IMR-90 (cell line): ENCODE measurements around the gene CLEC4M. TPM values are rescaled to one million over a fixed set of nuclear protein-coding genes. Genes with fewer than 3 reads are reported as not detected.

Source experiments
- ATAC-seq: fragments of 200-7000 bp; cut with Tn5 transposase; 2 replicates; pipeline ENCODE4 v1.9.1; 2020; ENCODE audit warnings: low read depth, mild to moderate bottlenecking, moderate library complexity
- BruUV-seq: library from RNA; stranded (reverse); fragments of 400-500 nt; replicated peaks from 2 replicates; lab custom pipeline; 2021; lab: Mats Ljungman, UMichigan
- CTCF ChIA-PET: fragments of 300-600 bp; formaldehyde crosslinking; extraction: SDS; loops from one replicate; lab custom pipeline; 2021; ENCODE audit warnings: antibody characterized with exemption; lab: Yijun Ruan, JAX
- POLR2A ChIA-PET: fragments of 300-600 bp; sonication (Branson Sonifier 250); formaldehyde crosslinking; loops from one replicate; lab custom pipeline; 2022; ENCODE audit warnings: antibody characterized with exemption; ENCODE audit not compliant: unreplicated experiment; lab: Charles Lee
- DNase-seq: peaks from one replicate; pipeline ENCODE4 v3.0.0; 2013
- H2AFZ ChIP-seq: replicated peaks from 2 replicates; pipeline ENCODE3; 2013; ENCODE audit warnings: low read length, mild to moderate bottlenecking; ENCODE audit not compliant: poor library complexity
- H2AK5ac ChIP-seq: 2 replicates; pipeline ENCODE4 v1.6.1; 2013; ENCODE audit warnings: low read depth, low read length, inconsistent platforms
- H2AK9ac ChIP-seq: replicated peaks from 2 replicates; pipeline ENCODE3; 2013; ENCODE audit warnings: mild to moderate bottlenecking, low read depth, low read length, moderate library complexity; ENCODE audit not compliant: poor library complexity
- H2BK120ac ChIP-seq: 2 replicates; pipeline ENCODE4 v1.6.1; 2013; ENCODE audit warnings: low read depth, low read length, inconsistent platforms
- H2BK15ac ChIP-seq: 3 replicates; pipeline ENCODE4 v1.6.1; 2013; ENCODE audit warnings: low read depth, low read length, inconsistent platforms
- H2BK20ac ChIP-seq: 2 replicates; pipeline ENCODE4 v1.6.1; 2013; ENCODE audit warnings: low read depth, mild to moderate bottlenecking, inconsistent platforms, low read length, moderate library complexity
- H2BK5ac ChIP-seq: 2 replicates; pipeline ENCODE4 v1.6.1; 2013; ENCODE audit warnings: mild to moderate bottlenecking, low read depth, low read length, inconsistent platforms; ENCODE audit not compliant: poor library complexity, severe bottlenecking
- H3K14ac ChIP-seq: replicated peaks from 2 replicates; pipeline ENCODE4 v1.6.1; 2013; ENCODE audit warnings: low read depth, low read length, inconsistent platforms
- H3K18ac ChIP-seq: 2 replicates; pipeline ENCODE4 v1.6.1; 2013; ENCODE audit warnings: low read depth, low read length, control low read depth
- H3K23ac ChIP-seq: 2 replicates; pipeline ENCODE4 v1.6.1; 2013; ENCODE audit warnings: low read depth, low read length, inconsistent platforms
- H3K27ac ChIP-seq: 2 replicates; pipeline ENCODE4 v1.5.1; 2013; ENCODE audit warnings: mild to moderate bottlenecking, control low read depth, low read length; ENCODE audit not compliant: insufficient read depth
- H3K27me3 ChIP-seq: 2 replicates; pipeline ENCODE4 v1.6.1; 2013; ENCODE audit warnings: low read length; ENCODE audit not compliant: control insufficient read depth, insufficient read depth
- H3K36me3 ChIP-seq: 2 replicates; pipeline ENCODE4 v1.6.1; 2013; ENCODE audit warnings: low read length, mixed read lengths; ENCODE audit not compliant: control insufficient read depth, insufficient read depth
- H3K4ac ChIP-seq: 2 replicates; pipeline ENCODE4 v1.6.1; 2013; ENCODE audit warnings: low read depth, low read length, inconsistent platforms
- H3K4me1 ChIP-seq: 2 replicates; pipeline ENCODE4 v1.6.1; 2013; ENCODE audit warnings: low read length, mixed read lengths; ENCODE audit not compliant: control insufficient read depth, insufficient read depth
- H3K4me2 ChIP-seq: 2 replicates; pipeline ENCODE4 v1.6.1; 2013; ENCODE audit warnings: low read depth, mild to moderate bottlenecking, control low read depth, low read length, moderate library complexity
- H3K4me3 ChIP-seq: 2 replicates; pipeline ENCODE4 v1.5.1; 2013; ENCODE audit warnings: low read depth, mild to moderate bottlenecking, control low read depth, low read length, moderate library complexity; ENCODE audit not compliant: insufficient read depth
- H3K56ac ChIP-seq: 2 replicates; pipeline ENCODE4 v1.6.1; 2013; ENCODE audit warnings: low read length, inconsistent platforms; ENCODE audit not compliant: insufficient read depth; ENCODE audit errors: extremely low read depth
- H3K79me1 ChIP-seq, 2 experiments: 2 replicates each; pipeline ENCODE4 v1.6.1; 2013; ENCODE audit warnings: low read length in 2 of 2, inconsistent platforms in 1 of 2, low read depth in 1 of 2
- H3K9ac ChIP-seq: 2 replicates; pipeline ENCODE4 v1.6.1; 2013; ENCODE audit warnings: low read depth, low read length, control low read depth
- H3K9me1 ChIP-seq: 2 replicates; pipeline ENCODE4 v1.6.1; 2013; ENCODE audit warnings: low read length, inconsistent platforms; ENCODE audit not compliant: insufficient read depth
- H3K9me3 ChIP-seq: 2 replicates; pipeline ENCODE4 v1.6.1; 2013; ENCODE audit warnings: low read length; ENCODE audit not compliant: control insufficient read depth, insufficient read depth
- H4K20me1 ChIP-seq: 2 replicates; pipeline ENCODE4 v1.6.1; 2013; ENCODE audit warnings: low read length, inconsistent platforms; ENCODE audit not compliant: insufficient read depth
- H4K5ac ChIP-seq: 2 replicates; pipeline ENCODE4 v1.6.1; 2013; ENCODE audit warnings: mild to moderate bottlenecking, low read depth, low read length, control low read depth
- H4K8ac ChIP-seq, 2 experiments: 2 replicates each; pipeline ENCODE4 v1.6.1; 2013; ENCODE audit warnings: low read depth in 2 of 2, low read length in 2 of 2, control low read depth in 1 of 2, inconsistent platforms in 1 of 2
- H4K91ac ChIP-seq: 2 replicates; pipeline ENCODE4 v1.6.1; 2013; ENCODE audit warnings: low read depth, low read length, inconsistent platforms; ENCODE audit not compliant: insufficient read depth
- BHLHE40 ChIP-seq: fragments of 150-350 bp; IDR thresholded peaks from 2 replicates; pipeline ENCODE4 v1.6.1; 2016; ENCODE audit warnings: mild to moderate bottlenecking, low read depth, low read length
- ELK1 ChIP-seq: fragments of 150-350 bp; IDR thresholded peaks from 2 replicates; pipeline ENCODE4 v1.6.1; 2016; ENCODE audit warnings: low read depth, mild to moderate bottlenecking, low read length, moderate library complexity, borderline replicate concordance
- SMC3 ChIP-seq: fragments of 150-350 bp; IDR thresholded peaks from 2 replicates; pipeline ENCODE4 v1.6.1; 2016; ENCODE audit warnings: low read depth, mild to moderate bottlenecking, antibody characterized with exemption, low read length, moderate library complexity
- WGBS, 2 experiments: methylation state at CpG; one replicate each; pipeline versions ENCODE4 v1.1.5 to v1.1.7; 2013; ENCODE audit warnings: missing lambda C conversion rate in 2 of 2; ENCODE audit not compliant: insufficient read length in 1 of 2; ENCODE audit errors: extremely low coverage in 2 of 2; 5-methylcytosine and 5-hydroxymethylcytosine counted together
- dilution Hi-C: fragments of 300-500 bp; cut with HindIII; formaldehyde crosslinking; loops from one replicate; pipeline ENCODE4 v1.14.3; 2018; ENCODE audit warnings: low sequenced_read_pairs; ENCODE audit not compliant: unreplicated experiment
- in situ Hi-C: fragments of 300-500 bp; cut with MboI; formaldehyde crosslinking; loops from 3 replicates; pipeline ENCODE4 v1.14.3; 2019; ENCODE audit warnings: low sequenced_read_pairs, inconsistent platforms, mixed read lengths
- intact Hi-C: fragments of 100-400 bp; cut with micrococcal nuclease; formaldehyde crosslinking; loops from 2 replicates; pipeline ENCODE4 v1.10.0; 2022
- polyA plus RNA-seq, 3 experiments: library from polyadenylated mRNA; depleted of rRNA; stranded (reverse); fragments of >200 nt; gene quantifications; 2 replicates each; pipeline ENCODE4 v1.2.3, GENCODE V29; 2012; ENCODE audit warnings: low replicate concordance in 1 of 3
- total RNA-seq: library from RNA; depleted of rRNA; stranded (reverse); fragments of >200 nt; gene quantifications from 2 replicates; pipeline ENCODE4 v1.2.3, GENCODE V29; 2012

Gene CLEC4M
- total and polyA plus RNA-seq, 2 of the 4 experiments (the other 2 are of a cell fraction) = not detected

- H3K14ac ChIP-seq = no peak overlapping the region
- H3K4ac ChIP-seq = no peak overlapping the region
- CTCF ChIA-PET = no interaction called here
- 28% methylated on average over 2 of the region's 5 CpGs; no CpG with 5 or more reads in 1 of the 2 experiments for WGBS, 2 experiments
- H3K18ac ChIP-seq = no peak overlapping the region
- H3K56ac ChIP-seq = no peak overlapping the region
- no peaks in the 10 kb centered on the region for H3K9me3 ChIP-seq
- H3K4me1 ChIP-seq = no peaks in the 10 kb centered on the region
- no peak overlapping the region for H3K23ac ChIP-seq
- H2AK9ac ChIP-seq = no peak overlapping the region
- no peak overlapping the region for H3K4me2 ChIP-seq
- in situ Hi-C loops (no loop called here), dilution Hi-C loops (no loop called here), intact Hi-C loops (no loop called here)
- no peak overlapping the region for H2AFZ ChIP-seq
- TF ChIP-seq BHLHE40 = no peak
- TF ChIP-seq ELK1 = no peak
- no peak for TF ChIP-seq SMC3
- no peak for ATAC-seq
- no peak overlapping the region for H3K4me3 ChIP-seq
- H2BK5ac ChIP-seq = no peak overlapping the region
- H4K8ac ChIP-seq = no peak overlapping the region
- no peak overlapping the region for H2AK5ac ChIP-seq
- H3K9ac ChIP-seq = no peak overlapping the region
- BruUV-seq = no TSS peak
- no peak for DNase-seq
- H4K5ac ChIP-seq = no peak overlapping the region
- H3K27ac ChIP-seq = no peak overlapping the region
- no peaks in the 10 kb centered on the region for H4K20me1 ChIP-seq
- H3K27me3 ChIP-seq = peaks cover 9% of the 10 kb centered on the region
- H4K91ac ChIP-seq = no peak overlapping the region
- H3K9me1 ChIP-seq = no peaks in the 10 kb centered on the region
- H3K79me1 ChIP-seq = no peaks in the 10 kb centered on the region
- no peak overlapping the region for H2BK120ac ChIP-seq
- no peak overlapping the region for H2BK20ac ChIP-seq
- POLR2A ChIA-PET = no interaction called here
- H2BK15ac ChIP-seq = no peak overlapping the region
- no peaks in the 10 kb centered on the region for H3K36me3 ChIP-seq
Observed at GRCh38 chr19:7744199-7744786, 18.8 kb upstream of the CLEC4M start.
